ENCODE measurements around the gene TFDP3.

Gene TFDP3

GRCh38 chrX:133218329-133218728, at the start of gene TFDP3:
Gene TFDP3, minus strand, starts transcription at chrX:133218354. Its CDS starts 95 bp downstream, at chrX:133218259.
- no peak for DNase-seq

- DNase-seq, result no peak
Observed at GRCh38 chrX:133267621-133268020, 49.5 kb upstream of the TFDP3 start.

GRCh38 chrX:133265331-133265730, 47.2 kb upstream of the TFDP3 start:
- DNase-seq, result no peak

- no peak for DNase-seq
Observed at GRCh38 chrX:133258481-133258880, 40.3 kb upstream of the TFDP3 start.

GRCh38 chrX:133254666-133255065, 36.5 kb upstream of the TFDP3 start:
- no peak for DNase-seq

- DNase-seq, result no peak
Observed at GRCh38 chrX:133251204-133251603, 33.0 kb upstream of the TFDP3 start.

- DNase-seq, result no peak
Observed at GRCh38 chrX:133250184-133251100, 32.3 kb upstream of the TFDP3 start.

- DNase-seq, result no peak
Observed at GRCh38 chrX:133249266-133250058, 31.3 kb upstream of the TFDP3 start.

GRCh38 chrX:133248177-133248576, 30.0 kb upstream of the TFDP3 start:
- no peak for DNase-seq

- DNase-seq, result no peak
Observed at GRCh38 chrX:133246921-133247320, 28.8 kb upstream of the TFDP3 start.

- no peak for DNase-seq
Observed at GRCh38 chrX:133235830-133236229, 17.7 kb upstream of the TFDP3 start.

- no peak for DNase-seq
Observed at GRCh38 chrX:133232331-133232730, 14.2 kb upstream of the TFDP3 start.

- no peak for DNase-seq
Observed at GRCh38 chrX:133229361-133229760, 11.2 kb upstream of the TFDP3 start.

- no peak for DNase-seq
Observed at GRCh38 chrX:133215747-133216146, 2.4 kb downstream of the TFDP3 start.

GRCh38 chrX:133215017-133215416, 3.1 kb downstream of the TFDP3 start:
- DNase-seq, result no peak

- DNase-seq, result no peak
Observed at GRCh38 chrX:133214301-133214700, 3.9 kb downstream of the TFDP3 start.

- DNase-seq, result no peak
Observed at GRCh38 chrX:133213117-133213516, 5.0 kb downstream of the TFDP3 start.

GRCh38 chrX:133207751-133208150, 10.4 kb downstream of the TFDP3 start:
- DNase-seq, result no peak

GRCh38 chrX:133191739-133192039, 26.5 kb downstream of the TFDP3 start:
- DNase-seq, result no peak

- no peak for DNase-seq
Observed at GRCh38 chrX:133190877-133191738, 27.0 kb downstream of the TFDP3 start.

GRCh38 chrX:133189195-133189594, 29.0 kb downstream of the TFDP3 start:
- DNase-seq, result no peak

GRCh38 chrX:133188631-133189030, 29.5 kb downstream of the TFDP3 start:
- DNase-seq, result no peak

GRCh38 chrX:133185938-133186337, 32.2 kb downstream of the TFDP3 start:
- no peak for DNase-seq

Data from NCI-H2081 treated with DMSO at 0.1 percent for 48 hours (cell line).